DLD1 (cell line): ENCODE data around the gene KRTAP12-4.
"Not testable (repeated sequence)": the region's sequence is repeated elsewhere in the genome, so short reads cannot be mapped to it uniquely, and the experiment has no call there.

Experiments used
- in situ Hi-C: cut with HindIII; loops from 2 replicates; pipeline ENCODE4 v1.10.0; 2017; ENCODE audit warnings: low sequenced_read_pairs

Gene KRTAP12-4, protein sequence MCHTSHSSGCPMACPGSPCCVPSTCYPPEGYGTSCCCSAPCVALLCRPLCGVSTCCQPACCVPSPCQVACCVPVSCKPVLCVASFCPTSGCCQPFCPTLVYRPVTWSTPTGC

DNA sequence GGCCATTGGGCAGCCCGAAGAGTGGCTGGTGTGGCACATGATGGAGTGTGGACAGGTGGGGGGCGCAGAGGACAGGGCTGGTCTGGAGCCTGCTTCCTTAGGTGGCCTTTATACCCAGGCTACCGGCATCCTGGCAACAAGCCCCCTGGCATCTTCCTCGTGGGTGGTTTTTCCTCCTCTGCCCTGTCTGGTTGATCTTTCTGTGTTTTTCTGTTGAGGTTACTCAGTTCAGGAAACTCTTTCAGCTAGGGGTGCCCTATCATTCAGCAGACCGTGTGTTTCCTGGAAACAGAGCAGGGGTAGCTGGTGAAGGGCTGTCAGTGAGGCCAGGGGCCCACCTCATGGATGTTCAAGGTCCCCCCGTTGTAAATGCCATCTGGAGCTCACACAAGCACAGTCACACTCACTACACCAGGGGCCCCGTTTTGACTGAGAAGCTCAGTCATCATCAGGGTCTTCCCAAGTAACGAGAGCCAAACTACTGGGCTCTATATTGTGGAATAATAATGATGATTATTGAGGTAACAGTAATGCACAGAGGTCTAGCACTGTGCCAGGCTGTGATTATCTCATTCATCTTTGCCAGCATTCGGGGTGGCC lies at the start of gene KRTAP12-4:
Gene KRTAP12-4, minus strand, starts transcription at position 84 of the 600 bp plus-strand sequence. Its CDS starts 45 bp downstream, at position 39.
- in situ Hi-C loops, result no loop called here

GRCh38 chr21:44703731-44704635 lies 49.5 kb upstream of the KRTAP12-4 start:
- in situ Hi-C loops, result no loop called here

DNA sequence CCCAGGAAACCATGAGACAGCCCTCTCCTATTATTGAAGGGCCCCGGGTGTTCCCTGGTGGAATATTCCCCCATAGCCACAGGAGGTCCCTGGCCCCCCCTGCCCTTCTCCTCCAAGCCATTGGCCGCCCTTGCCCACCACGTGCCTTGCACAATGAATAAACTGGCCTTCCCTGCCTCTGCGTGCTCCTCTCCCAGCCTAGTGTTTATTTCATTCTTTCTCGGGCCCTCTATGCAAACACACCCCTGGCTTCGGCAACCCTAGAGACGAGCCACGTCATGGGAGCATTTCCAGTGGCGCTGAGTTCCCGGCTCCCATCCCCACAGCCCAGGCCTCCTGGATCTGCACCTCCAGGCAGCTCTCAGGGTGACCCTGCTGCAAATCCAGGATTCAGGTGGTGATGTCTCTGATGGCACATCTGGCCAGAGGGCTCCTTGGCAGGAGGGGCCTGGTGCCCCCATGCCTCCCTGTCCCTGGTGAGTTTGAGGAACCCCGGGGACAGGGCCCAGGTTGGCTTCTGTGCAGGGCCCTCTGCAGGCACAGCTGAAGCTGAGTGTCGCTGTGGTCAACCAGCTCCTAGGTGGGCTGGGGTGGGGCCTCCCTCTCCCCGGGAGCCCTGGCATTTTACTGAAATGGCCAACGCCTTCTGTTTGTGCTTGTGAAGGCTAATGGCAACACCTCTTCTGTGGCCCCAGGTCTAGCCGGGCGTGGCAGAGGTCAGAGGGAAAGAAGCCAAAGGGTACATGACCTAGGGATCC lies 48.7 kb upstream of the KRTAP12-4 start:
- in situ Hi-C loops, result no loop called here

DNA sequence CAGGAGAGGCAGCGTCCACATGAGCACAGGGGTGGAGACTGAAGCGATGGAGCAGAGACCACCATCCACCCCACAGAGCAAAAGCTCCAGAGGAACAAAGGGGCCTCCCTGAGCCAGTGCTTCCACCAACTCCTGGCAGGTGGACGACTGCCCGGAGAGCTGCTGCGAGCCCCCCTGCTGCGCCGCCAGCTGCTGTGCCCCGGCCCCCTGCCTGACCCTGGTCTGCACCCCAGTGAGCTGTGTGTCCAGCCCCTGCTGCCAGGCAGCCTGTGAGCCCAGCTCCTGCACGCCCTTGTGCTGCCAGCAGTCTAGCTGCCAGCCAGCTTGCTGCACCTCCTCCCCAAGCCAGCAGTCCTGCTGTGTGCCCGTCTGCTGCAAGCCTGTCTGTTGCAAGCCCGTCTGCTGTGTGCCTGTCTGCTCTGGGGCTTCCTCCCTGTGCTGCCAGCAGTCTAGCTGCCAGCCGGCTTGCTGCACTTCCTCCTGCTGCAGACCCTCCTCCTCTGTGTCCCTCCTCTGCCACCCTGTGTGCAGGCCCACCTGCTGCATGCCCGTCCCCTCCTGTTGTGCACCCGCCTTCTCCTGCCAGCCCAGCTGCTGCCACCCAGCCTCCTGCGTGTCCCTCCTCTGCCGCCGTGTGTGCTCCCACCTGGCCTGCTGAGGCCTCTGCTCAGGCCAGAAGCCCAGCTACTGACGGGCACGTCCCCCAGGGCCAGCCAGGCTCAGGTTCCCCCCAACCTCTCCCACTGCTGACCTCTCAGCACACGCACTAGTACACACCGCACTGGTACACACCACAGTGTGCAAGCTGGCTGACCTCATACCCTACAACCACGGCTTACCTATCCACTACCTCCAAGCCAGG lies 47.9 kb upstream of the KRTAP12-4 start:
- in situ Hi-C loops, result no loop called here

GRCh38 chr21:44701541-44701940 lies 47.1 kb upstream of the KRTAP12-4 start:
- in situ Hi-C loops, result no loop called here

GRCh38 chr21:44701023-44701400 lies 46.6 kb upstream of the KRTAP12-4 start:
- in situ Hi-C loops, result no loop called here

- in situ Hi-C loops, result no loop called here
Observed at GRCh38 chr21:44700101-44701022, 45.9 kb upstream of the KRTAP12-4 start.

- in situ Hi-C loops, result no loop called here
Observed at GRCh38 chr21:44699502-44700001, 45.1 kb upstream of the KRTAP12-4 start.

DNA sequence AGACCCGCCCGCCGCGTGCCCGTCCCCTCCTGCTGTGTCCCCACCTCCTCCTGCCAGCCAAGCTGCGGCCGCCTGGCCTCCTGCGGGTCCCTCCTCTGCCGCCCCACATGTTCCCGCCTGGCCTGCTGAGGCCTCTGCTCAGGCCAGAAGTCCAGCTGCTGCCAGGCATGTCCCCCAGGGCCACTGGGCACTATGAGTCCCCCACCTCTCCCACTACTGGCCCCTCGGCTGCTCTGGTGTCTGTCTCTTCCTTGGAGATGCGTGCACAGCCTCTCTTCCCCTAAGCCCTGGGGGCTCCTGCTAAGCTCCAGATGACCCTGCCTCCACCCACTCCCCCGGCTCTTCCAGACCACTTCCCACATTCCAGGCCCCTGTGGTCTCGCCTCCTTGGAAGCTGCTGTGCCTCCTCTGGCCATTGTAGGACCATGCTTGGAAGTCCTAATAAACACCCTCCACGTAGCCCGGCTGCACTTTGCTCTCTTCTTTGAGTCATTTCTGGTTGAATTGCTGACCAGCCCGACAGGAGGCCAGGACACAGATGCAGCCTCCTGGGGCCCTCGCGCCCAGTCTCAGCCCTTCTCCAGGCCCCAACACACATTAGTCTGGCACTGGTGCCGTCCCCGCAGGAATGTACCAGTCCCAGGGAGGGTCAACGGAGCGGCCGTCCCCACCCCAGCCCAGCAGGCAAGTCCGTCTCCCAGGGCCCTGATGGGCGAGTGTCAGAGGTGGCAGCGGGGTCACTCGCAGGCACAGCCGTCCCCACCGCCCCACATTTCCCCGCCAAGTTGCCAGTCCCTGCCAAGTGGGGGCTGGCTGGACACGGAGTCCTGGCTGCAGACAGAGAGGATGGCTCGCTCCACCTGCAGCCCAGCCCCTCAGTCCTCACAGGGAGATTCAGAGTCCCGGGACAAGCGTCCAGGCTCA lies 43.6 kb upstream of the KRTAP12-4 start:
- in situ Hi-C loops, result no loop called here

GRCh38 chr21:44697172-44697810 lies 42.8 kb upstream of the KRTAP12-4 start, which contains the start of gene KRTAP10-12:
Gene KRTAP10-12 (plus strand): TSS chr21:44697172. CDS start chr21:44697202, 30 bp downstream.
- in situ Hi-C loops, result not testable (repeated sequence)

DNA sequence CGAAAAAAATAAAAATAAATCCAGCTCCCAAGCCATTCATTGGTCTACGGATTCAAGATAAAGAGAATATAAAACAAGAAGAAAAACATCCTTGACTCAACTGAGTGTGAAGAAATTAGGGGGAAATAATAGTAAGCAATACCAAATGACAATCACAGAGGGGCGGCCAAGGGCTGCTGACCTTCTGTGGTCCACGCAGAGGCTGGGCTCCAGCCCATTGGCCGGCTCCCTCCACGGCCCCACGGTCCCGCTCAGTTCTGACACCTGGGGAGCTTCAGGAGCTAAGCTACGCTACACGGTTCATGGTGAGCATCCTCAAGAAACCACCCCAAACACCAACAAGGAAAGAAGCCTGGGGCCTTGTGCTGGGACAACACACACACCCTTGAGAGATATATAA lies 42.1 kb upstream of the KRTAP12-4 start:
- in situ Hi-C loops, result no loop called here

DNA sequence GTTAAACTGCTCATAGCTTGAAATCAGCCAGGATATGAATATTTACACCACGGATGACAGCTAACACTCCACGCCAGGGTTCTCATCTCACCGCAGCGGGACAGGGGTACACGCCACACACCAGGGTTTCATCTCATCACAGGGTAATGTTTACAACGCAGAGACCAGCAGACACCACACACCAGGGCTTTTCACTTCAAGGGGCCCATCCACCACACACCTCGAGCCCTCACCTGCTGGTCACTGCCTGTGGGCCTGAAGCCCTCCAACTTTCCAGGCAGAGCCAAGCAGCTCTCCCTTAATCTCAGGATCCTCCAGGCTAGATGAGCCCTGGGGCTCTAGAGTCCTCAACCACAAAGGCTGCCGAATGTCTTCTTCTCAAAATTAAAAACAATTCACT lies 41.2 kb upstream of the KRTAP12-4 start:
- in situ Hi-C loops, result no loop called here

GRCh38 chr21:44695184-44695583 lies 40.7 kb upstream of the KRTAP12-4 start:
- in situ Hi-C loops, result no loop called here

DNA sequence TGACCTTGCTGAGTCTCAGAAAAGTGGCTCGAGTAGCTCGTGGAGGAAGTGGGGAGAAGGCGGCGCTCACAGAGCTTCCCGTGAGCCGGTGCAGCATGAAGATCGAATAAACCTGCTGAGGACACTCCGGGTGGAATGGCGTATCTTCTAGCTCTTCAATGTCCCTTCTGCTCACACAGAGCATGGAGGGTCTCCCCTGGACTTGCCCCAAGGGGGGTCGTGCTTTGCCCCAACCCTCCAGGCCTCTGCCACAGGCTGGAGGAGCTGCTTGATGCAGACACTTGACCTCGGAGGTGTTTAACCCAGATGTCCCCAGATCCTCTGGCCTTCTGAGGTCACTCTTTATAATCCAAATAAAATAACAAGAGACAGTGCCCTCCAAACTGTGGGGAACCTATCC lies 40.3 kb upstream of the KRTAP12-4 start:
- in situ Hi-C loops, result no loop called here

- in situ Hi-C loops, result no loop called here
Observed at GRCh38 chr21:44692798-44693512, 38.5 kb upstream of the KRTAP12-4 start.

GRCh38 chr21:44691686-44692085 lies 37.2 kb upstream of the KRTAP12-4 start:
- in situ Hi-C loops, result no loop called here

- in situ Hi-C loops, result not testable (repeated sequence)
Observed at GRCh38 chr21:44689740-44690139, 35.3 kb upstream of the KRTAP12-4 start.
